ENCODE results near the gene NFYC. TPM values are rescaled to one million over a fixed set of nuclear protein-coding genes. Genes with fewer than 3 reads are reported as not detected.

Gene NFYC
- polyA plus RNA-seq, 1 of the 3 experiments (the other 2 are of a cell fraction) = 72.4 TPM

GRCh38 chr1:40717955-40718354 lies 26.5 kb downstream of the NFYC start:
- CTCF ChIA-PET = interaction anchor here (1.1 kb wide), 1 partner anchor 17 kb away, joined by 3 read pairs; no protein-coding TSS in a partner anchor
- Histone ChIP-seq H3K9ac (no peak overlapping the region), H2AFZ (ENCODE audit: low read depth) (no peak overlapping the region), H3K4me3 (ENCODE audit: low read depth in 2 of 2, low read length in 1 of 2) (no peak overlapping the region), H3K36me3 (replicated peaks in 1 of 2; ENCODE audit: control insufficient read depth in 1 of 2, insufficient read depth in 2 of 2, low read length in 1 of 2) (peaks cover 15 to 21% of the 10 kb centered on the region in 2 experiments), H3K4me1 (ENCODE audit: control insufficient read depth in 1 of 2, insufficient read depth in 2 of 2, low read depth in 1 of 2, low read length in 1 of 2) (peaks cover 0 to 5% of the 10 kb centered on the region in 2 experiments; a peak in 2 of 4 replicates), H4K20me1 (ENCODE audit: insufficient read depth) (peaks cover 3% of the 10 kb centered on the region; the same call in 1 of the 2 replicates), H3K9me3 (no peaks in the 10 kb centered on the region), H3K27me3 (ENCODE audit: insufficient read depth) (no peaks in the 10 kb centered on the region), H3K9me2 (no peaks in the 10 kb centered on the region), H3F3A (replicated peaks; ENCODE audit: insufficient read depth) (no peaks in the 10 kb centered on the region), H3K79me2 (ENCODE audit: insufficient read depth) (peaks cover 94% of the 10 kb centered on the region), H3K4me2 (no peak overlapping the region), H3K27ac (ENCODE audit: low read depth in 2 of 2, low read length in 1 of 2) (no peak overlapping the region)
- no peak for DNase-seq
- TF ChIP-seq CHD2 (IDR thresholded peaks at IDR 0.05; ENCODE audit: low read length, partially characterized antibody) (no peak), MXI1 (IDR thresholded peaks at IDR 0.05; ENCODE audit: low read depth, low read length) (no peak), TEAD4 (IDR thresholded peaks at IDR 0.05; ENCODE audit: borderline replicate concordance, insufficient read depth) (no peak), REST (IDR thresholded peaks at IDR 0.05; ENCODE audit: low read depth, low read length) (no peak), ELF1 (IDR thresholded peaks at IDR 0.05) (no peak), FOXJ3 (CRISPR knock-in tag; IDR thresholded peaks at IDR 0.05) (no peak), GATA2 (CRISPR knock-in tag; IDR thresholded peaks at IDR 0.05) (no peak), SIN3A (IDR thresholded peaks at IDR 0.05; ENCODE audit: borderline replicate concordance, low read depth, low read length) (no peak), FOXM1 (IDR thresholded peaks at IDR 0.05; ENCODE audit: low read depth) (no peak), MAX (IDR thresholded peaks at IDR 0.05; ENCODE audit: low read depth) (no peak), NRF1 (IDR thresholded peaks at IDR 0.05; ENCODE audit: low read depth, low read length) (no peak)
- 96% methylated on average over 1 of the region's 1 CpG for WGBS (ENCODE audit: low lambda C conversion rate)
- POLR2A ChIA-PET = interaction anchor here (0.9 kb wide), 1 partner anchor 56 kb away, joined by 3 read pairs; no protein-coding TSS in a partner anchor

- ChIA-PET POLR2A (no interaction called here), CTCF (interaction anchor here (1.1 to 3.5 kb wide), 2 partner anchors 50 to 54 kb away, joined by 3 to 10 read pairs; no protein-coding TSS in a partner anchor)
- Histone ChIP-seq H3F3A (replicated peaks; ENCODE audit: insufficient read depth) (no peaks in the 10 kb centered on the region), H3K4me2 (no peak overlapping the region), H3K9me2 (no peaks in the 10 kb centered on the region), H3K79me2 (ENCODE audit: insufficient read depth) (peaks cover 95% of the 10 kb centered on the region), H3K9ac (no peak overlapping the region), H3K4me3 (ENCODE audit: low read depth in 2 of 2, low read length in 1 of 2) (no peak overlapping the region), H3K27me3 (ENCODE audit: insufficient read depth) (no peaks in the 10 kb centered on the region), H3K36me3 (replicated peaks in 1 of 2; ENCODE audit: control insufficient read depth in 1 of 2, insufficient read depth in 2 of 2, low read length in 1 of 2) (peaks cover 1 to 3% of the 10 kb centered on the region in 2 experiments), H4K20me1 (ENCODE audit: insufficient read depth) (peaks cover 6% of the 10 kb centered on the region; the same call in 1 of the 2 replicates), H3K4me1 (ENCODE audit: control insufficient read depth in 1 of 2, insufficient read depth in 2 of 2, low read depth in 1 of 2, low read length in 1 of 2) (no peaks in the 10 kb centered on the region; a peak in 1 of 4 replicates), H3K27ac (ENCODE audit: low read depth in 2 of 2, low read length in 1 of 2) (no peak overlapping the region), H3K9me3 (no peaks in the 10 kb centered on the region), H2AFZ (ENCODE audit: low read depth) (no peak overlapping the region)
- WGBS (ENCODE audit: low lambda C conversion rate) = 92% methylated on average over 3 of the region's 3 CpGs
- DNase-seq = no peak
- TF ChIP-seq RCOR1 (IDR thresholded peaks at IDR 0.05; ENCODE audit: low read length) = no peak
Observed at GRCh38 chr1:40720493-40720892, 29.0 kb downstream of the NFYC start.

Data from SK-N-SH (cell line).